GM21737 (cell line): Measurements from ENCODE around the gene DRG2.

Experiments
- ATAC-seq: cut with Tn5 transposase; IDR thresholded peaks from one replicate; pipeline ENCODE4 v1.9.1; 2021; ENCODE audit warnings: mild to moderate bottlenecking, moderate library complexity; ENCODE audit not compliant: unreplicated experiment

Gene DRG2

GRCh38 chr17:18140648-18141047 is 52.9 kb downstream of the DRG2 start:
- ATAC-seq = no peak

- ATAC-seq = no peak
These were observed 53.6 kb downstream of the DRG2 start for GRCh38 chr17:18141210-18141803.

- ATAC-seq = no peak
These were observed 54.7 kb downstream of the DRG2 start for GRCh38 chr17:18142417-18142816.

- ATAC-seq = no peak
These were observed 55.5 kb downstream of the DRG2 start for GRCh38 chr17:18143044-18143936.

- ATAC-seq = no peak
These were observed 56.5 kb downstream of the DRG2 start for GRCh38 chr17:18144261-18144660.

GRCh38 chr17:18144855-18145254 is 57.1 kb downstream of the DRG2 start:
- ATAC-seq = no peak

- ATAC-seq = no peak
These were observed 58.1 kb downstream of the DRG2 start for GRCh38 chr17:18145811-18146210.

- ATAC-seq = no peak
These were observed 58.5 kb downstream of the DRG2 start for GRCh38 chr17:18146259-18146658.

- ATAC-seq = no peak
These were observed 59.2 kb downstream of the DRG2 start for GRCh38 chr17:18146980-18147379.

GRCh38 chr17:18148586-18148985 is 60.8 kb downstream of the DRG2 start:
- ATAC-seq = no peak

GRCh38 chr17:18151290-18151689 is 63.5 kb downstream of the DRG2 start:
- no peak for ATAC-seq

GRCh38 chr17:18155179-18155578 is 67.4 kb downstream of the DRG2 start:
- ATAC-seq = no peak

GRCh38 chr17:18156171-18156975 is 68.6 kb downstream of the DRG2 start:
- no peak for ATAC-seq

GRCh38 chr17:18156976-18157280 is 69.2 kb downstream of the DRG2 start:
- ATAC-seq = no peak
